GM23338 (cell line): ENCODE data around the gene RSRC1. TPM values are rescaled to one million over a fixed set of nuclear protein-coding genes. Genes with fewer than 3 reads are reported as not detected.
A peak's percentile ranks its signal among the peaks of the same experiment; 100 is the strongest.

ENCODE experiments used
- ATAC-seq: fragments of 200-7000 bp; cut with Tn5 transposase; 3 replicates; pipeline ENCODE4 v1.9.1; 2020
- DNase-seq: peaks from one replicate; pipeline ENCODE4 v3.0.0-alpha.2; 2015; ENCODE audit warnings: low spot score
- H2AFZ ChIP-seq: fragments of 200-600 bp; sonication (generic); 2 replicates; pipeline ENCODE4 v1.8.0; 2016; ENCODE audit warnings: antibody characterized with exemption, mild to moderate bottlenecking, moderate library complexity
- H3F3A ChIP-seq: fragments of 200-600 bp; sonication (generic); replicated peaks from 2 replicates; pipeline ENCODE4 v1.8.0; 2017; ENCODE audit warnings: antibody characterized with exemption, mixed run types, low read depth
- H3K27ac ChIP-seq: fragments of 200-600 bp; sonication (generic); 2 replicates; pipeline ENCODE4 v1.6.1; 2016; ENCODE audit warnings: low read depth
- H3K27me3 ChIP-seq: fragments of 200-600 bp; sonication (generic); 2 replicates; pipeline ENCODE4 v1.8.0; 2016; ENCODE audit warnings: mild to moderate bottlenecking, mixed run types, moderate library complexity; ENCODE audit not compliant: insufficient read depth
- H3K36me3 ChIP-seq: fragments of 200-600 bp; sonication (generic); 2 replicates; pipeline ENCODE4 v1.8.0; 2016; ENCODE audit warnings: mild to moderate bottlenecking; ENCODE audit not compliant: insufficient read depth
- H3K4me1 ChIP-seq: fragments of 200-600 bp; sonication (generic); 2 replicates; pipeline ENCODE4 v1.8.0; 2016; ENCODE audit warnings: mild to moderate bottlenecking, moderate library complexity; ENCODE audit not compliant: insufficient read depth
- H3K4me2 ChIP-seq: fragments of 200-600 bp; sonication (generic); 2 replicates; pipeline ENCODE4 v1.7.1; 2017; ENCODE audit warnings: mixed run types
- H3K4me3 ChIP-seq: fragments of 200-600 bp; sonication (generic); 2 replicates; pipeline ENCODE4 v1.6.1; 2016; ENCODE audit warnings: mixed run types
- H3K79me2 ChIP-seq: fragments of 200-600 bp; sonication (generic); replicated peaks from 2 replicates; pipeline ENCODE4 v1.8.0; 2017; ENCODE audit warnings: mild to moderate bottlenecking; ENCODE audit not compliant: insufficient read depth
- H3K9me2 ChIP-seq: fragments of 200-600 bp; sonication (generic); 2 replicates; pipeline ENCODE4 v1.8.0; 2017; ENCODE audit not compliant: insufficient read depth
- H4K20me1 ChIP-seq: fragments of 200-600 bp; sonication (generic); replicated peaks from 2 replicates; pipeline ENCODE4 v1.8.0; 2017; ENCODE audit warnings: mild to moderate bottlenecking; ENCODE audit not compliant: insufficient read depth
- H3K27ac Mint-ChIP-seq: 2 replicates; pipeline ENCODE4 v1.8.0; 2020; ENCODE audit warnings: inconsistent platforms, mild to moderate bottlenecking, moderate library complexity, mixed read lengths
- H3K27me3 Mint-ChIP-seq: 3 replicates; pipeline ENCODE4 v1.8.0; 2022; ENCODE audit warnings: low read depth, mild to moderate bottlenecking, moderate library complexity, mixed read lengths, inconsistent platforms; ENCODE audit not compliant: insufficient read depth, poor library complexity
- H3K36me3 Mint-ChIP-seq: 3 replicates; pipeline ENCODE4 v1.8.0; 2021; ENCODE audit warnings: low read depth, mild to moderate bottlenecking, inconsistent platforms, moderate library complexity, mixed read lengths
- H3K4me1 Mint-ChIP-seq: 3 replicates; pipeline ENCODE4 v1.8.0; 2020; ENCODE audit warnings: mild to moderate bottlenecking, inconsistent platforms, mixed read lengths
- H3K4me3 Mint-ChIP-seq: 3 replicates; pipeline ENCODE4 v1.8.0; 2021; ENCODE audit warnings: moderate library complexity, mild to moderate bottlenecking, inconsistent platforms, mixed read lengths
- H3K9me3 Mint-ChIP-seq: 3 replicates; pipeline ENCODE4 v1.8.0; 2020; ENCODE audit warnings: moderate library complexity, mild to moderate bottlenecking, inconsistent platforms, mixed read lengths
- CREB1 ChIP-seq: fragments of 250-450 bp; sonication (Bioruptor Pico); IDR thresholded peaks from 2 replicates; pipeline ENCODE4 v1.5.0; 2020; ENCODE audit warnings: low read depth, mild to moderate bottlenecking, moderate library complexity
- EZH2 ChIP-seq: fragments of 200-600 bp; sonication (generic); IDR thresholded peaks from one replicate; pipeline ENCODE4 v1.8.0; 2017; ENCODE audit warnings: antibody characterized with exemption, mild to moderate bottlenecking, low read depth; ENCODE audit not compliant: unreplicated experiment
- EZH2phosphoT487 ChIP-seq: fragments of 200-600 bp; sonication (generic); IDR thresholded peaks from one replicate; pipeline ENCODE4 v1.8.1; 2018; ENCODE audit warnings: antibody characterized with exemption; ENCODE audit not compliant: unreplicated experiment
- JUNB ChIP-seq: IDR thresholded peaks from one replicate; pipeline ENCODE4 v1.6.1; 2016; ENCODE audit warnings: antibody characterized with exemption; ENCODE audit not compliant: unreplicated experiment
- NANOG ChIP-seq: IDR thresholded peaks from 2 replicates; pipeline ENCODE4 v1.6.1; 2016; ENCODE audit warnings: antibody characterized with exemption, borderline replicate concordance
- ZNF114 ChIP-seq: fragments of 250-450 bp; sonication (Bioruptor Pico); IDR thresholded peaks from 2 replicates; pipeline ENCODE4 v1.5.0; 2020; ENCODE audit warnings: mild to moderate bottlenecking, moderate library complexity
- ZNF331 ChIP-seq: fragments of 250-450 bp; sonication (Bioruptor Pico); IDR thresholded peaks from 2 replicates; pipeline ENCODE4 v1.5.0; 2020; ENCODE audit warnings: low read depth, mild to moderate bottlenecking, moderate library complexity
- polyA plus RNA-seq: library from polyadenylated mRNA; unstranded; fragments of >200 nt; fragmentation: Nextera tagmentation; extraction: Ambion mirVana; gene quantifications from 2 replicates; pipeline ENCODE4 v1.2.1, GENCODE V29; 2016
- total RNA-seq: library from RNA; depleted of rRNA; stranded (reverse); fragments of >200 nt; shearing (Covaris generic); gene quantifications from 2 replicates; pipeline ENCODE4 v1.2.3, GENCODE V29; 2014
- TF ChIP-seq, protein P1 (sequence below), 2 experiments: fragments of 200-600 bp in 1 of 2; sonication (generic) in 1 of 2; conservative IDR thresholded peaks; 2 replicates each; pipeline versions ENCODE4 v1.5.1 to v1.6.1; 2016 to 2017; ENCODE audit warnings: antibody characterized with exemption in 2 of 2, low read depth in 2 of 2, mild to moderate bottlenecking in 2 of 2, moderate library complexity in 1 of 2
- TF ChIP-seq, protein P2 (sequence below): IDR thresholded peaks from 2 replicates; pipeline ENCODE4 v1.6.1; 2016; ENCODE audit warnings: antibody characterized with exemption
- TF ChIP-seq, protein P3 (sequence below): IDR thresholded peaks from one replicate; pipeline ENCODE4 v1.6.1; 2018; ENCODE audit warnings: antibody characterized with exemption; ENCODE audit not compliant: unreplicated experiment

RSRC1 gene
- total and polyA plus RNA-seq, 2 experiments from 2014 or later, result 32.5 to 76.8 TPM

DNA sequence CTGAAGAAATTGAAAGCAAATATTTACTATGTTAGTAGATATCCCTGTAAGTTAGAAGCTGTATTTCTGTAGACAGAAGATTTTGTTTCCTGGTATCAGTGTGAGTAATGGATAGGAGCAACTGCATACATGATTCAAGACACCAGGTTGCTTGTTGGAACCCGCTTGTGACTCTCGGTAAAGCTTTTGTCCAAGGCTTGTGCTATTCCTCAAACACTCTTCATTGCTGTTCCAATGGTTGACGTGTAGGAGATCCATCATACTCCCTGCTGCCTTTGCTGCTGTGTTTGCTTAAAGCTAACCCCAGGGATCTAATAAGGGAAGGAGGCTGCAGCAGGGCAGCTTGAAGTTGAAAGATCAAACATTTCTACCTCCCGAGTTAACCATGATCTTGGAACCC, 160.1 kb downstream of the RSRC1 start:
- 0 out of 2 replicates have a peak, but pooled peaks cover 5% of the 10 kb centered on the region for H3K4me1 ChIP-seq
- H3K27ac Mint-ChIP-seq, result no peak overlapping the region

More for the DNA sequence above, 160.1 kb downstream of the RSRC1 start:
- peaks cover 18% of the 10 kb centered on the region; the same call in 2 of the 3 replicates for H3K36me3 Mint-ChIP-seq
- peaks cover 18% of the 10 kb centered on the region for H3K9me3 Mint-ChIP-seq
- no peak overlapping the region for H2AFZ ChIP-seq
- ATAC-seq (peak; percentile 50; the same call in 2 of the 3 replicates), DNase-seq (no peak)
- no peaks in the 10 kb centered on the region for H3F3A ChIP-seq
- TF ChIP-seq CREB1 (CRISPR knock-in tag) (no peak), EZH2 (no peak), ZNF331 (no peak), EZH2phosphoT487 (no peak), ZNF114 (CRISPR knock-in tag) (no peak), NANOG (no peak), JUNB (no peak)
- TF ChIP-seq, protein P1, sequence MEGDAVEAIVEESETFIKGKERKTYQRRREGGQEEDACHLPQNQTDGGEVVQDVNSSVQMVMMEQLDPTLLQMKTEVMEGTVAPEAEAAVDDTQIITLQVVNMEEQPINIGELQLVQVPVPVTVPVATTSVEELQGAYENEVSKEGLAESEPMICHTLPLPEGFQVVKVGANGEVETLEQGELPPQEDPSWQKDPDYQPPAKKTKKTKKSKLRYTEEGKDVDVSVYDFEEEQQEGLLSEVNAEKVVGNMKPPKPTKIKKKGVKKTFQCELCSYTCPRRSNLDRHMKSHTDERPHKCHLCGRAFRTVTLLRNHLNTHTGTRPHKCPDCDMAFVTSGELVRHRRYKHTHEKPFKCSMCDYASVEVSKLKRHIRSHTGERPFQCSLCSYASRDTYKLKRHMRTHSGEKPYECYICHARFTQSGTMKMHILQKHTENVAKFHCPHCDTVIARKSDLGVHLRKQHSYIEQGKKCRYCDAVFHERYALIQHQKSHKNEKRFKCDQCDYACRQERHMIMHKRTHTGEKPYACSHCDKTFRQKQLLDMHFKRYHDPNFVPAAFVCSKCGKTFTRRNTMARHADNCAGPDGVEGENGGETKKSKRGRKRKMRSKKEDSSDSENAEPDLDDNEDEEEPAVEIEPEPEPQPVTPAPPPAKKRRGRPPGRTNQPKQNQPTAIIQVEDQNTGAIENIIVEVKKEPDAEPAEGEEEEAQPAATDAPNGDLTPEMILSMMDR (conservative IDR thresholded peaks at IDR 0.05; ENCODE audit: low read depth in 2 of 2), result no peak
- TF ChIP-seq, protein P2, sequence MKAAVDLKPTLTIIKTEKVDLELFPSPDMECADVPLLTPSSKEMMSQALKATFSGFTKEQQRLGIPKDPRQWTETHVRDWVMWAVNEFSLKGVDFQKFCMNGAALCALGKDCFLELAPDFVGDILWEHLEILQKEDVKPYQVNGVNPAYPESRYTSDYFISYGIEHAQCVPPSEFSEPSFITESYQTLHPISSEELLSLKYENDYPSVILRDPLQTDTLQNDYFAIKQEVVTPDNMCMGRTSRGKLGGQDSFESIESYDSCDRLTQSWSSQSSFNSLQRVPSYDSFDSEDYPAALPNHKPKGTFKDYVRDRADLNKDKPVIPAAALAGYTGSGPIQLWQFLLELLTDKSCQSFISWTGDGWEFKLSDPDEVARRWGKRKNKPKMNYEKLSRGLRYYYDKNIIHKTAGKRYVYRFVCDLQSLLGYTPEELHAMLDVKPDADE, result no peak
- TF ChIP-seq, protein P3, sequence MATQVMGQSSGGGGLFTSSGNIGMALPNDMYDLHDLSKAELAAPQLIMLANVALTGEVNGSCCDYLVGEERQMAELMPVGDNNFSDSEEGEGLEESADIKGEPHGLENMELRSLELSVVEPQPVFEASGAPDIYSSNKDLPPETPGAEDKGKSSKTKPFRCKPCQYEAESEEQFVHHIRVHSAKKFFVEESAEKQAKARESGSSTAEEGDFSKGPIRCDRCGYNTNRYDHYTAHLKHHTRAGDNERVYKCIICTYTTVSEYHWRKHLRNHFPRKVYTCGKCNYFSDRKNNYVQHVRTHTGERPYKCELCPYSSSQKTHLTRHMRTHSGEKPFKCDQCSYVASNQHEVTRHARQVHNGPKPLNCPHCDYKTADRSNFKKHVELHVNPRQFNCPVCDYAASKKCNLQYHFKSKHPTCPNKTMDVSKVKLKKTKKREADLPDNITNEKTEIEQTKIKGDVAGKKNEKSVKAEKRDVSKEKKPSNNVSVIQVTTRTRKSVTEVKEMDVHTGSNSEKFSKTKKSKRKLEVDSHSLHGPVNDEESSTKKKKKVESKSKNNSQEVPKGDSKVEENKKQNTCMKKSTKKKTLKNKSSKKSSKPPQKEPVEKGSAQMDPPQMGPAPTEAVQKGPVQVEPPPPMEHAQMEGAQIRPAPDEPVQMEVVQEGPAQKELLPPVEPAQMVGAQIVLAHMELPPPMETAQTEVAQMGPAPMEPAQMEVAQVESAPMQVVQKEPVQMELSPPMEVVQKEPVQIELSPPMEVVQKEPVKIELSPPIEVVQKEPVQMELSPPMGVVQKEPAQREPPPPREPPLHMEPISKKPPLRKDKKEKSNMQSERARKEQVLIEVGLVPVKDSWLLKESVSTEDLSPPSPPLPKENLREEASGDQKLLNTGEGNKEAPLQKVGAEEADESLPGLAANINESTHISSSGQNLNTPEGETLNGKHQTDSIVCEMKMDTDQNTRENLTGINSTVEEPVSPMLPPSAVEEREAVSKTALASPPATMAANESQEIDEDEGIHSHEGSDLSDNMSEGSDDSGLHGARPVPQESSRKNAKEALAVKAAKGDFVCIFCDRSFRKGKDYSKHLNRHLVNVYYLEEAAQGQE, result no peak
- no peaks in the 10 kb centered on the region for H3K27me3 Mint-ChIP-seq
- no peaks in the 10 kb centered on the region for H3K36me3 ChIP-seq
- no peaks in the 10 kb centered on the region for H3K9me2 ChIP-seq
- no peak overlapping the region for H3K4me3 Mint-ChIP-seq
- no peak overlapping the region for H3K4me3 ChIP-seq
- peaks cover 11% of the 10 kb centered on the region; the same call in 2 of the 3 replicates for H3K4me1 Mint-ChIP-seq
- H3K79me2 ChIP-seq, result no peaks in the 10 kb centered on the region
- H3K27me3 ChIP-seq, result no peaks in the 10 kb centered on the region
- H3K4me2 ChIP-seq, result no peak overlapping the region
- no peaks in the 10 kb centered on the region for H4K20me1 ChIP-seq
- no peak overlapping the region for H3K27ac ChIP-seq
